Gastrocnemius medialis (tissue), 4 donors: ENCODE results near the gene TAPBPL. TPM values are rescaled to one million over a fixed set of nuclear protein-coding genes. Genes with fewer than 3 reads are reported as not detected.

Experiments used
- ATAC-seq, 2 donors: fragments of 150-250 bp; one replicate each; pipeline ENCODE4 v1.9.1; 2016
- DNase-seq, 2 donors: peaks; one replicate each; pipeline ENCODE4 v3.0.0-alpha.2; 2019
- H3K27ac ChIP-seq, 4 donors: fragments of 200-600 bp; sonication (generic); 1 replicate in 1 of 4; 2 replicates in 3 of 4; pipeline ENCODE4 v1.5.1; 2016 to 2018; ENCODE audit warnings: mild to moderate bottlenecking in 2 of 4, moderate library complexity in 1 of 4
- H3K27me3 ChIP-seq, 3 donors: fragments of 200-600 bp; sonication (generic) in 2 of 3; 1 replicate in 1 of 3; 2 replicates in 2 of 3; pipeline versions ENCODE4 v1.5.1 to v1.6.0; 2016 to 2019; ENCODE audit warnings: mild to moderate bottlenecking in 1 of 3, moderate library complexity in 1 of 3
- H3K36me3 ChIP-seq, 2 donors: fragments of 200-600 bp; sonication (generic) in 1 of 2; one replicate each; pipeline ENCODE4 v1.5.1; 2017 to 2018
- H3K4me1 ChIP-seq, 2 donors: fragments of 200-600 bp; sonication (generic) in 1 of 2; one replicate each; pipeline ENCODE4 v1.5.1; 2016 to 2017; ENCODE audit warnings: mild to moderate bottlenecking in 2 of 2
- H3K4me3 ChIP-seq, 4 donors: fragments of 200-600 bp; sonication (generic) in 3 of 4; 1 replicate in 1 of 4; 2 replicates in 3 of 4; pipeline ENCODE4 v1.5.1; 2016 to 2019; ENCODE audit warnings: mild to moderate bottlenecking in 2 of 4
- H3K9me3 ChIP-seq, 3 donors: fragments of 200-600 bp; sonication (generic) in 2 of 3; 1 replicate in 1 of 3; 2 replicates in 2 of 3; pipeline ENCODE4 v1.5.1; 2016 to 2019
- CTCF ChIP-seq, 5 experiments: fragments of 450-650 bp in 3 of 5; fragments of 200-600 bp in 2 of 5; sonication (generic) in 2 of 5; IDR thresholded peaks in 4 of 5; conservative IDR thresholded peaks in 1 of 5; 1 replicate in 4 of 5; 2 replicates in 1 of 5; pipeline ENCODE4 v1.5.1; 2016 to 2019; ENCODE audit warnings: antibody characterized with exemption in 5 of 5, mild to moderate bottlenecking in 3 of 5, moderate library complexity in 3 of 5
- POLR2A ChIP-seq, 2 donors: fragments of 450-650 bp; IDR thresholded peaks; one replicate each; pipeline ENCODE4 v1.6.1; 2017; ENCODE audit warnings: antibody characterized with exemption in 2 of 2, mild to moderate bottlenecking in 2 of 2, moderate library complexity in 2 of 2
- in situ Hi-C, 4 donors: fragments of 200-750 bp; cut with MboI; loops; one replicate each; pipeline versions ENCODE4 v1.15.0 to v1.8.0; 2017; ENCODE audit warnings: low sequenced_read_pairs in 4 of 4
- intact Hi-C: fragments of 100-400 bp; cut with DNase I; formaldehyde crosslinking; loops from one replicate; pipeline ENCODE4 v1.15.1; 2023; ENCODE audit warnings: low total_unique reads
- total RNA-seq, 4 donors: library from RNA; depleted of rRNA; stranded (reverse); fragments of >200 nt; gene quantifications; one replicate each; pipeline versions ENCODE4 v1.1.0 to v1.2.3, GENCODE V29; 2016

Gene TAPBPL
- total RNA-seq, 4 donors from 2014 or later = 3.8 to 8.6 (median 5.8) TPM

GRCh38 chr12:6450869-6451347 lies 934 bp upstream of the TAPBPL start:
- ATAC-seq (no peak), DNase-seq (no peak)
- TF ChIP-seq CTCF (IDR thresholded peaks at IDR 0.05 in 4 of 5, conservative IDR thresholded peaks at IDR 0.05 in 1 of 5) = no peak
- TF ChIP-seq POLR2A (IDR thresholded peaks at IDR 0.05) = no peak
- intact Hi-C loops (loop anchor here (1.0 to 5.0 kb wide), 2 partner anchors 19 to 109 kb away; partner anchors contain the start of genes TNFRSF1A and VAMP1), in situ Hi-C loops (loop anchor here in 1 of 4 donors (25.0 kb wide), 1 partner anchor 114 kb away; the partner anchor contains the start of gene TNFRSF1A)
- H3K36me3 ChIP-seq = peaks cover 0 to 13% of the 10 kb centered on the region in 2 donors
- no peaks in the 10 kb centered on the region for H3K27me3 ChIP-seq
- H3K9me3 ChIP-seq = no peaks in the 10 kb centered on the region
- H3K4me1 ChIP-seq = peaks cover 18% of the 10 kb centered on the region in 2 donors
- H3K4me3 ChIP-seq = peak overlapping the region; percentile 72 to 91 (median 84)
- H3K27ac ChIP-seq = peak overlapping the region; percentile 96 to 99 (median 98)

- no peaks in the 10 kb centered on the region for H3K9me3 ChIP-seq
- H3K27ac ChIP-seq = peak overlapping the region; percentile 96 to 99 (median 98)
- H3K36me3 ChIP-seq = peaks cover 0 to 22% of the 10 kb centered on the region in 2 donors
- peaks cover 18% of the 10 kb centered on the region in 2 donors for H3K4me1 ChIP-seq
- intact Hi-C loops = loop anchor here (5.0 kb wide), 1 partner anchor 110 kb away; the partner anchor contains the start of gene TNFRSF1A
- in situ Hi-C loops = loop anchor here in 1 of 4 donors (25.0 kb wide), 1 partner anchor 115 kb away; the partner anchor contains the start of gene TNFRSF1A
- DNase-seq (peak; percentile 30 to 82), ATAC-seq (peak; percentile 29 to 79)
- H3K4me3 ChIP-seq = peak overlapping the region; percentile 72 to 91 (median 84)
- TF ChIP-seq POLR2A (IDR thresholded peaks at IDR 0.05) = no peak
- TF ChIP-seq CTCF (IDR thresholded peaks at IDR 0.05 in 4 of 5, conservative IDR thresholded peaks at IDR 0.05 in 1 of 5) = no peak
- no peaks in the 10 kb centered on the region for H3K27me3 ChIP-seq
Observed at GRCh38 chr12:6452245-6452943, 552 bp downstream of the TAPBPL start.

- DNase-seq (peak in 1 of 2 donors; percentile 32), ATAC-seq (peak in 1 of 2 donors; percentile 21)
- intact Hi-C loops = loop anchor here (5.0 kb wide), 1 partner anchor 111 kb away; the partner anchor contains the start of gene TNFRSF1A
- Histone ChIP-seq H3K27ac (peak overlapping the region; percentile 96 to 99 (median 98)), H3K4me1 (peaks cover 18% of the 10 kb centered on the region in 2 donors), H3K4me3 (peak overlapping the region; percentile 72 to 91 (median 84)), H3K9me3 (no peaks in the 10 kb centered on the region), H3K27me3 (no peaks in the 10 kb centered on the region), H3K36me3 (peaks cover 0 to 29% of the 10 kb centered on the region in 2 donors)
- in situ Hi-C loops = loop anchor here in 1 of 4 donors (25.0 kb wide), 1 partner anchor 116 kb away; the partner anchor contains the start of gene TNFRSF1A
- TF ChIP-seq POLR2A (IDR thresholded peaks at IDR 0.05) (no peak), CTCF (IDR thresholded peaks at IDR 0.05 in 4 of 5, conservative IDR thresholded peaks at IDR 0.05 in 1 of 5) (no peak)
Observed at GRCh38 chr12:6452944-6453630, 1.2 kb downstream of the TAPBPL start.

- no peaks in the 10 kb centered on the region for H3K9me3 ChIP-seq
- intact Hi-C loops = no loop called here
- ATAC-seq = no peak
Observed at GRCh38 chr12:6457220-6457945, 5.5 kb downstream of the TAPBPL start.

More at GRCh38 chr12:6457220-6457945, 5.5 kb downstream of the TAPBPL start:
- Histone ChIP-seq H3K27me3 (no peaks in the 10 kb centered on the region), H3K36me3 (peaks cover 0 to 65% of the 10 kb centered on the region in 2 donors), H3K4me1 (peaks cover 17 to 20% of the 10 kb centered on the region in 2 donors), H3K4me3 (no peak overlapping the region), H3K27ac (no peak overlapping the region)
- in situ Hi-C loops = loop anchor here in 1 of 4 donors (25.0 kb wide), 1 partner anchor 120 kb away; the partner anchor contains the start of gene TNFRSF1A
- TF ChIP-seq POLR2A (IDR thresholded peaks at IDR 0.05) (no peak), CTCF (IDR thresholded peaks at IDR 0.05 in 4 of 5, conservative IDR thresholded peaks at IDR 0.05 in 1 of 5) (no peak)
- DNase-seq = no peak
